AG04450 (cell line): Measurements from ENCODE around the gene ZIC5. TPM values are rescaled to one million over a fixed set of nuclear protein-coding genes. Genes with fewer than 3 reads are reported as not detected.

ENCODE experiments used
- CTCF ChIA-PET: fragments of 300-600, 350-600 bp; formaldehyde crosslinking; extraction: SDS; loops from one replicate; lab custom pipeline; 2022; ENCODE audit warnings: antibody characterized with exemption, inconsistent platforms; lab: Charles Lee
- POLR2A ChIA-PET: fragments of 350-600 bp; formaldehyde crosslinking; extraction: SDS; loops from one replicate; lab custom pipeline; 2021; ENCODE audit warnings: antibody characterized with exemption, inconsistent platforms; lab: Yijun Ruan, JAX
- DNase-seq: peaks from one replicate; pipeline ENCODE4 v3.0.0-alpha.2; 2011; ENCODE audit warnings: low read depth, low spot score
- H3K27ac ChIP-seq: one replicate; pipeline ENCODE4 v1.5.1; 2012; ENCODE audit warnings: low read depth, low read length, control low read depth
- H3K27me3 ChIP-seq: one replicate; pipeline ENCODE4 v1.6.0; 2012; ENCODE audit warnings: low read length; ENCODE audit not compliant: control insufficient read depth, insufficient read depth
- H3K4me3 ChIP-seq: 2 replicates; pipeline ENCODE4 v1.5.1; 2011; ENCODE audit warnings: mild to moderate bottlenecking, low read depth, low read length, control low read depth
- H3K9me3 ChIP-seq: 2 replicates; pipeline ENCODE4 v1.5.1; 2012; ENCODE audit warnings: low read length; ENCODE audit not compliant: control insufficient read depth, insufficient read depth
- CTCF ChIP-seq: IDR thresholded peaks from 2 replicates; pipeline ENCODE4 v1.5.1; 2011; ENCODE audit warnings: low read depth, low read length, control low read depth, inconsistent platforms
- polyA plus RNA-seq: library from polyadenylated mRNA; depleted of rRNA; stranded (reverse); fragments of >200 nt; gene quantifications from 2 replicates; pipeline ENCODE4 v1.2.3, GENCODE V29; 2011

Gene ZIC5
- polyA plus RNA-seq, 1 experiment = not detected

- no peak for DNase-seq
- Histone ChIP-seq H3K27me3 (peaks cover 67% of the 10 kb centered on the region), H3K27ac (no peak overlapping the region), H3K9me3 (peaks cover 16% of the 10 kb centered on the region; the same call in 1 of the 2 replicates), H3K4me3 (no peak overlapping the region)
- CTCF ChIA-PET = interaction anchor here (0.6 to 1.5 kb wide), 2 partner anchors 52 to 350 kb away, joined by 3 to 4 read pairs; no protein-coding TSS in a partner anchor
- POLR2A ChIA-PET = no interaction called here
- TF ChIP-seq CTCF = no peak
These were observed 3.6 kb downstream of the ZIC5 start for GRCh38 chr13:99967869-99968520.

- ChIA-PET POLR2A (no interaction called here), CTCF (interaction anchor here (1.5 kb wide), 1 partner anchor 51 kb away, joined by 4 read pairs; no protein-coding TSS in a partner anchor)
- H3K27me3 ChIP-seq = peaks cover 62% of the 10 kb centered on the region
- DNase-seq = no peak
- no peak for TF ChIP-seq CTCF
- H3K9me3 ChIP-seq = peaks cover 16% of the 10 kb centered on the region; the same call in 1 of the 2 replicates
- H3K4me3 ChIP-seq = no peak overlapping the region
- no peak overlapping the region for H3K27ac ChIP-seq
These were observed 4.1 kb downstream of the ZIC5 start for GRCh38 chr13:99967498-99967868.

GRCh38 chr13:99966064-99966805 is 5.3 kb downstream of the ZIC5 start:
- CTCF ChIA-PET = interaction anchor here (0.5 to 1.5 kb wide), 2 partner anchors 27 to 50 kb away, joined by 4 read pairs; no protein-coding TSS in a partner anchor
- peaks cover 61% of the 10 kb centered on the region for H3K27me3 ChIP-seq

GRCh38 chr13:99965329-99966000 is 6.1 kb downstream of the ZIC5 start:
- H3K9me3 ChIP-seq = peaks cover 9% of the 10 kb centered on the region; the same call in 1 of the 2 replicates
- TF ChIP-seq CTCF = no peak
- H3K27ac ChIP-seq = no peak overlapping the region
- POLR2A ChIA-PET = no interaction called here
- peaks cover 67% of the 10 kb centered on the region for H3K27me3 ChIP-seq
- CTCF ChIA-PET = no interaction called here
- H3K4me3 ChIP-seq = no peak overlapping the region
- no peak for DNase-seq

More at GRCh38 chr13:99966064-99966805, 5.3 kb downstream of the ZIC5 start:
- POLR2A ChIA-PET = no interaction called here
- Histone ChIP-seq H3K4me3 (no peak overlapping the region), H3K9me3 (peaks cover 9% of the 10 kb centered on the region; the same call in 1 of the 2 replicates), H3K27ac (no peak overlapping the region)
- no peak for TF ChIP-seq CTCF
- DNase-seq = no peak
